Esophagus (tissue), 2 donors: Measurements from ENCODE around the gene HSPA1A. TPM values are rescaled to one million over a fixed set of nuclear protein-coding genes. Genes with fewer than 3 reads are reported as not detected.

Source experiments
- H3K27ac ChIP-seq, 2 donors: one replicate each; pipeline ENCODE4 v1.5.1; 2013; ENCODE audit warnings: low read depth in 2 of 2, mild to moderate bottlenecking in 2 of 2, inconsistent platforms in 1 of 2, low read length in 1 of 2, moderate library complexity in 1 of 2
- H3K27me3 ChIP-seq, 2 donors: one replicate each; pipeline ENCODE4 v1.6.1; 2013; ENCODE audit warnings: low read length in 2 of 2, control low read depth in 1 of 2, mild to moderate bottlenecking in 1 of 2; ENCODE audit not compliant: insufficient read depth in 2 of 2, control insufficient read depth in 1 of 2
- H3K36me3 ChIP-seq, 2 donors: one replicate each; pipeline ENCODE4 v1.6.1; 2013; ENCODE audit warnings: low read length in 1 of 2; ENCODE audit not compliant: control insufficient read depth in 2 of 2, insufficient read depth in 2 of 2
- H3K4me1 ChIP-seq, 2 donors: one replicate each; pipeline ENCODE4 v1.6.1; 2013; ENCODE audit warnings: low read length in 1 of 2; ENCODE audit not compliant: control insufficient read depth in 2 of 2, insufficient read depth in 2 of 2
- H3K4me3 ChIP-seq, 2 donors: one replicate each; pipeline ENCODE4 v1.5.1; 2013; ENCODE audit warnings: low read length in 2 of 2, mild to moderate bottlenecking in 2 of 2, low read depth in 1 of 2, moderate library complexity in 1 of 2
- H3K9me3 ChIP-seq, 2 donors: one replicate each; pipeline ENCODE4 v1.6.1; 2013; ENCODE audit warnings: mild to moderate bottlenecking in 2 of 2, low read depth in 1 of 2, low read length in 1 of 2, moderate library complexity in 1 of 2; ENCODE audit not compliant: control insufficient read depth in 2 of 2, insufficient read depth in 1 of 2
- WGBS, 2 donors: extraction: QIAGEN DNeasy Blood & Tissue Kit; methylation state at CpG; one replicate each; pipeline ENCODE4 v1.1.7; 2013; 5-methylcytosine and 5-hydroxymethylcytosine counted together
- polyA plus RNA-seq, 2 donors: library from polyadenylated mRNA; stranded (reverse); fragments of 200-250 nt; gene quantifications; one replicate each; pipeline ENCODE4 v1.2.3, GENCODE V29; 2013
- donor health status: healthy with polysubstance abuse.
- donor health status: Bipolar disorder and iron deficiency.

The HSPA1A gene
- polyA plus RNA-seq, result 100 to 1,000 TPM; 105 to 125 TPM

DNA sequence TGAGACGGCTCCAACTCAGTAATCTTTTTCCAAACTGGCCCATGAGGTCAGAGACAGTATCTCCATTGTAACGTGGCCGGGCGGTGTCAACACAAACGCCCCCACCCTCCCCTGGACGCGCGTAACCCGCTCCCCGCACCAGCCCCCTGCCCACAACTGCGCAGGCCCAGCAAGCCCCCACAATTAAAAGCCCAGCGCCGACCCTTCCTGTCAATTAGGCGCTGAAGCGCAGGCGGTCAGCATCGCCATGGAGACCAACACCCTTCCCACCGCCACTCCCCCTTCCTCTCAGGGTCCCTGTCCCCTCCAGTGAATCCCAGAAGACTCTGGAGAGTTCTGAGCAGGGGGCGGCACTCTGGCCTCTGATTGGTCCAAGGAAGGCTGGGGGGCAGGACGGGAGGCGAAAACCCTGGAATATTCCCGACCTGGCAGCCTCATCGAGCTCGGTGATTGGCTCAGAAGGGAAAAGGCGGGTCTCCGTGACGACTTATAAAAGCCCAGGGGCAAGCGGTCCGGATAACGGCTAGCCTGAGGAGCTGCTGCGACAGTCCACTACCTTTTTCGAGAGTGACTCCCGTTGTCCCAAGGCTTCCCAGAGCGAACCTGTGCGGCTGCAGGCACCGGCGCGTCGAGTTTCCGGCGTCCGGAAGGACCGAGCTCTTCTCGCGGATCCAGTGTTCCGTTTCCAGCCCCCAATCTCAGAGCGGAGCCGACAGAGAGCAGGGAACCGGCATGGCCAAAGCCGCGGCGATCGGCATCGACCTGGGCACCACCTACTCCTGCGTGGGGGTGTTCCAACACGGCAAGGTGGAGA is at the start of gene HSPA1A, which contains the start of gene HSPA1L:
HSPA1A (plus strand) TSS at position 519 of the 814 bp plus-strand sequence; CDS start at position 733, 214 bp downstream.
HSPA1L (minus strand) TSS at position 259 of the 814 bp plus-strand sequence. CDS start 3,311 bp downstream, outside the sequence.
- H3K9me3 ChIP-seq, result no peaks in the 10 kb centered on the region
- WGBS, 2 donors, result 0 to 1% methylated on average over 55 to 56 of the region's 56 CpGs
- H3K36me3 ChIP-seq, result no peaks in the 10 kb centered on the region
- H3K27ac ChIP-seq, result peak within 1 kb of the TSS; percentile 99 to 100
- peaks cover 0 to 3% of the 10 kb centered on the region in 2 donors for H3K4me1 ChIP-seq
- no peaks in the 10 kb centered on the region for H3K27me3 ChIP-seq
- peak within 1 kb of the TSS; percentile 75 to 84 for H3K4me3 ChIP-seq

DNA sequence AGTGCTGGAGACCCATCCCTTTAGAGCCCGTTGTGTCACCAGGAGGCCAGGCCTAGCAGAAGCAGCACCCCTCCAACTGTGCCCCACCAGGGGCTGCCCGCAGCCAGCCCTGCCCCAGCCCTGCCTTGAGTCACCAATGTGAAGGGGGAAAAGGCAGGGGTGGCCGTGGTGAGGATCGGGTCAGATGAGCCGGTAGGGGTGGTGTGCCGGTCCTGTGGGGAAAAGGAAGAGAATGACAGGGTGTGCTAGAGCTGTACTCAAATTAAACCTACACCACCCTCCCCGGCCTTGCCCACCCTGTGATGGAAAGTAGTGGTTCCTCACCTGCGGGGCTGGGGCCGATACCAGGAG is 49.8 kb upstream of the HSPA1A start:
- no peak overlapping the region for H3K4me3 ChIP-seq
- peaks cover 0 to 3% of the 10 kb centered on the region in 2 donors for H3K4me1 ChIP-seq
- no peaks in the 10 kb centered on the region for H3K9me3 ChIP-seq
- H3K27ac ChIP-seq, result no peak overlapping the region
- no peaks in the 10 kb centered on the region for H3K36me3 ChIP-seq
- no peaks in the 10 kb centered on the region for H3K27me3 ChIP-seq
- WGBS, 2 donors, result 80 to 89% methylated on average over 9 of the region's 9 CpGs

DNA sequence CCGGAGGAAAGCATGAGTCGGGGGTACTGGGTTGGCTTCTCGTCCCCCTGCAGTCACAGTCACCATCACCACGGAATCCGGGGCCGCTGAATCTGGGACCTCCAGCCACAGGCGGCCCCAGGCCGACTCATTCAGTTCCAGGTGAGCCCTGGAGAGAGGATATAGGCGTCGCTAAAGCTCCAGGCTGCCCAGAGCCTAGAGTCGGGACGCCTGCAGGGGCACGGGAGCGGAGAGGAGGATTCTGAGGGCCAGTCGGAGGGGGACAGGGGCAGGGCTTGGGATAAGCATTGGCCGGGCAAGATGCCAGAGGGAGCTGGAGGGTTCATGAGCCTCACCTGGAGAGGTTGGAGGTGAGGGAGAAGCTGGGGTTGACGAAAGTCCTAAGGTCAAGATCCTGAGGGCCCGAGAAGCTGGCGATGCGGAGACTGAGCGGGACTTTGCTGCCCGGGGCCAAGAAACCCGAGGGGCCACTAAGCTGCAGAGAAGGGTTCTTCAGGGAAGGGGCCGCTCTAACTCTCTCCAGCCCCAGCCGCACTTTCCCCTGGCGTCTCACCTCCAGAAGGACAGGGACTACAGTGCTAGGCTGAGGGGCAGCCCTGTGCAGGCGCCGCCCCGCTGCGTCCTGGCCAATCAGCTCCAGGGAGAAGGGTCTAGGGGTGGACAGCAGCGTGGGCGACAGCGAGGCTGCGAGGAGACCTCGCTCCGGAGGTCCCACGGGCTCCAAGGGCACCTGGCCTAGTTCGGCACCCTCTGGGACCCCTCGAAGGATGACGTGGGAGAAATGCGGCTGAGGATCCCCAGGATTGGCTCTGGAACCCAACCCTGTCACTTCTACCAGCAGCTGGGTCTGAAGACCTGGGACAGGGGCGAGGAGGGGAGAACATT is 49.2 kb upstream of the HSPA1A start:
- Histone ChIP-seq H3K36me3 (no peaks in the 10 kb centered on the region), H3K4me3 (no peak overlapping the region), H3K27ac (no peak overlapping the region), H3K4me1 (peaks cover 0 to 3% of the 10 kb centered on the region in 2 donors), H3K27me3 (no peaks in the 10 kb centered on the region), H3K9me3 (no peaks in the 10 kb centered on the region)
- 49 to 62% methylated on average over 42 of the region's 42 CpGs for WGBS, 2 donors

DNA sequence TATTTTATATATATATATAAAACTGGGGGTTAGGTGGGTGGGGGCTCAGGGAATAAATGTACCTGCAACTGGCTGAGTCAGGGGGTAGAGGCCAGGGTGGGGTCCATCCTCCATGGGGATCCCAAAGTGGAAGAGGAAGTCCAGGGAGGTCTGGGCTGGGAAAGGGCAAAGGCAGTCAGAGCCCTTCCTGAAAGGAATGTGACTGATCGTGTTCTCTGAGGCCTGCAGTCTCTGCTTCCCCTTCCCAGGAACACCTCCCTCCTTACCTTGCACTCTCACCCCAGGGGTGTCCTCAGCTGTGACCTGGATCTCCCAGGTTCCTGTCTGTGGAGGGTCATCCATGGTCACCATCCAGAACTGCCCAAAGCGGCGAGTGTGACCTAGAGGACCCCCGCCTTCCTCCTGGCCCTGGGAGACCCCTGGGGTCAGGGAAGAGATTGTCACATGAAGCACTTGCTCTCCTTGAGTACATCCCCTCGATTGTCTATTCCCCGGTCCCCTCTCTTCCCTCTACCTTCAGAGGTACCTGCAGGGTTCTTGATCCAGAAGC is 48.2 kb upstream of the HSPA1A start:
- WGBS, 2 donors, result 82 to 87% methylated on average over 6 of the region's 6 CpGs
- no peak overlapping the region for H3K27ac ChIP-seq
- no peak overlapping the region for H3K4me3 ChIP-seq
- peaks cover 0 to 3% of the 10 kb centered on the region in 2 donors for H3K4me1 ChIP-seq
- no peaks in the 10 kb centered on the region for H3K27me3 ChIP-seq
- no peaks in the 10 kb centered on the region for H3K36me3 ChIP-seq
- H3K9me3 ChIP-seq, result no peaks in the 10 kb centered on the region

DNA sequence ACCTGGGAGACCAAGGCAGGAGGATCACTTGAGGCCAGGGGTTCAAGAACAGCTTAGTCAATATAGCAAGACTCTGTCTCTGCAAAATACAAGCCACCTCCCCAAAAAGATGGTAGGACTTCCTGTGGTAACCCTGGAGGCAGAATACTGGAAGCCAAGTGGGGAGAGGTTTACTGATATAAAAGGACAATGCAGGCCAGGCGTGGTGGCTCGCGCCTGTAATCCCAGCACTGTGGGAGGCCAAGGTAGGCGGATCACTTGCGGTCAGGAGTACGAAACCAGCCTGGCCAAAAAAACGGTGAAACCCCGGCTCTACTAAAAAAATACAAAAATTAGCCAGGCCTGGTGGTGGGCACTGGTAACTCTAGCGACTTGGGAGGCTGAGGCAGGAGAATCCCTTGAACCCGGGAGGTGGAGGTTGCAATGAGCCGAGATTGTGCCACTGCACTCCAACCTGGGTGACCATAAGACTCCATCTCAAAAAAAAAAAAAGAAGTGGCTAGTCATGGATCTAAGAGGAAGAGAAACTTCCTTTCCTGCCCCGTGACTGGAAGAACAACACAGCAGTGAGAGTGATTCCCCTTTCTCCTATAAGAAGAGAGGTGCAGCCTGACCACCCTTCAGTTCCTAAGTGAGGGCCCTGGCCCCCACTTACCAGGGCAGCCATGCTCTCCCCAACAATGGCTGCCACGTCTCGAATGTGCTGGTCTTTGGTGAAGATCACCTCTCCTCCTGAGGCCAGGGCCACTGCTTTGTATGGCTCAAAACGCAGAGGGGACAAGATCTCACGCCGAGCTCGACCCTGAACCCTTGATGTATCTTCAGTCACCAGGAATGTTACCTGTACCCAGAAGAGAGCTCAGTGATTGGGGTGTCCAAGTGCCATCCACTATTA is 46.7 kb upstream of the HSPA1A start:
- 91% methylated on average over 18 of the region's 18 CpGs for WGBS, 2 donors
- no peak overlapping the region for H3K27ac ChIP-seq
- peaks cover 0 to 3% of the 10 kb centered on the region in 2 donors for H3K4me1 ChIP-seq
- no peaks in the 10 kb centered on the region for H3K27me3 ChIP-seq
- H3K9me3 ChIP-seq, result no peaks in the 10 kb centered on the region
- H3K36me3 ChIP-seq, result no peaks in the 10 kb centered on the region
- H3K4me3 ChIP-seq, result no peak overlapping the region

DNA sequence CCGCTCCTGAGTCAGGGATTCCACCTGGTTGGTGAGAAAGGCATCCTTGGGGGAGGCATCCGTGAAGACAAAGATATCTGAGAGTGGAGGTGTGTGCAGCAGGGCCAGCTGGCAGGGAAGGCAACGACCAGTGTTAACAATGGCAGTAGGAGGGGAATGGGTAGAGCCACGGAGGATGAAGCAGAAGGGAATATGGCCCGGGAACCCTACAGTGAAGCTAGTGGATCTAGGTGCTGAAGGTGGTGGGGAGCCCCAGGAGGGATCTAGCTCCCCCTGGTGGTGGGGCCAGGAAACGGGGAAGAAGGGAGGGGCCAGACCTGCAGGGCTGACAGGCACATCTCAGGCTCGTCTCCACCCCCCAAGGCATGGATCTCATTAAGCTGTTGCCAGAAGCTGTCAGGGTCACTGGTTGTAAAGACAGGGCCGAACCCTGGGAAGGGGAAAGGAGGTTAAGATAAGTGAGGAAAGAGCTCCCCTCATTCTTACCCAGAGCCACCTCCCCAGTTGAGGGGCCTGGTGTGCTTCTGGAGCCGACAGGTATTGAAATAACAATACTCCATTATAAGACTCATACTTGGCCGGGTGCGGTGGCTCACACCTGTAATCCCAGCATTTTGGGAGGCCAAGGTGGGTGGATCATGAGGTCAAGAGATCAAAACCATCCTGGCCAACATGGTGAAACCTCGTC is 45.5 kb upstream of the HSPA1A start:
- Histone ChIP-seq H3K27ac (no peak overlapping the region), H3K4me1 (peaks cover 0 to 3% of the 10 kb centered on the region in 2 donors), H3K4me3 (no peak overlapping the region), H3K36me3 (no peaks in the 10 kb centered on the region), H3K27me3 (no peaks in the 10 kb centered on the region), H3K9me3 (no peaks in the 10 kb centered on the region)
- 55% methylated on average over 12 of the region's 12 CpGs for WGBS, 2 donors

DNA sequence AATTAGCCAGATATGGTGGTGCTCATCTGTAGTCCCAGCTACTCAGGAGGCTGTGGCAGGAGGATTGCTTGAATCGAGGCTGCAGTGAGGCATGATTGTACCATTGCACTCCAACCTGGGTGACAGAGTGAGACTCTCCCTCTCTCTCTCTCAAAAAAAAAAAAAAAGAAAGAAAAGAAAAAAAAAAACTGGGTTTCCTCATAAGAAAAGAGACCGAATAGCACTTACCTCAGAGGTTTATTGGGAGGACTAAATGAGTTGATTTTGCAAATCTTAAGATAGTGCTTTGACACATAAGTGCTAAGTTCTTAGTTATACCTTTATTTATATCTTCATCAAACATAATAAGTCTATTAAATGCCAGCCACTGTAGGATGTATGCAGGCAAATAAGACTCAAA is 44.5 kb upstream of the HSPA1A start:
- no peak overlapping the region for H3K27ac ChIP-seq
- no peak overlapping the region for H3K4me3 ChIP-seq
- no peaks in the 10 kb centered on the region for H3K9me3 ChIP-seq
- peaks cover 0 to 6% of the 10 kb centered on the region in 2 donors for H3K4me1 ChIP-seq
- 86 to 89% methylated on average over 2 of the region's 2 CpGs for WGBS, 2 donors
- no peaks in the 10 kb centered on the region for H3K36me3 ChIP-seq
- H3K27me3 ChIP-seq, result no peaks in the 10 kb centered on the region

DNA sequence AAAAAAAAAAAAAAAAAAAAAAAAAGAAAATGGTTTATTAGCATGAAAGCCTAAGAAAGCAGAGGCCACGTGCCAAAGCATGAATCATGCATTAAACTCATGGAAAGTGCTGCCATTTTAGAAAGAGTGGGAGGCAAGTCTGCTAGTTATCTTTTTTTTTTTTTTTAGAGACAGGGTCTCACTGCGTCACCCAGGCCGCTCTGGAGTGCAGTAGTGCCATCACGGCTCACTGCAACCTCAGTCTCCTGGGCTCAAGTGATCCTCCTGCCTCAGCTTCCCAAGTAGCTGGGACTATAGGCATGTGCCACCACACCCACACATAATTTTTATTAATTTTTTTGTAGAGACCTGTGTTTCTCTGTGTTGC is 43.4 kb upstream of the HSPA1A start:
- H3K27me3 ChIP-seq, result no peaks in the 10 kb centered on the region
- WGBS, 2 donors, result 67 to 68% methylated on average over 4 of the region's 4 CpGs
- no peaks in the 10 kb centered on the region for H3K9me3 ChIP-seq
- H3K4me1 ChIP-seq, result peaks cover 2 to 6% of the 10 kb centered on the region in 2 donors
- H3K4me3 ChIP-seq, result no peak overlapping the region
- H3K36me3 ChIP-seq, result no peaks in the 10 kb centered on the region
- no peak overlapping the region for H3K27ac ChIP-seq
